Dermis microvascular lymphatic vessel endothelial cell (primary cell): Measurements from ENCODE around the gene SKP1. TPM values are rescaled to one million over a fixed set of nuclear protein-coding genes. Genes with fewer than 3 reads are reported as not detected.

Source experiments
- DNase-seq, 2 donors: peaks; one replicate each; pipeline versions ENCODE4 v3.0.0 to v3.0.0-alpha.2; 2010; ENCODE audit warnings: low read depth in 2 of 2
- total RNA-seq: library from RNA; depleted of rRNA; stranded (reverse); fragments of >200 nt; gene quantifications from 2 replicates; pipeline ENCODE4 v1.2.1, GENCODE V29; 2014

The SKP1 gene
- total RNA-seq, 1 donor from 2014 or later = 134 TPM

DNA sequence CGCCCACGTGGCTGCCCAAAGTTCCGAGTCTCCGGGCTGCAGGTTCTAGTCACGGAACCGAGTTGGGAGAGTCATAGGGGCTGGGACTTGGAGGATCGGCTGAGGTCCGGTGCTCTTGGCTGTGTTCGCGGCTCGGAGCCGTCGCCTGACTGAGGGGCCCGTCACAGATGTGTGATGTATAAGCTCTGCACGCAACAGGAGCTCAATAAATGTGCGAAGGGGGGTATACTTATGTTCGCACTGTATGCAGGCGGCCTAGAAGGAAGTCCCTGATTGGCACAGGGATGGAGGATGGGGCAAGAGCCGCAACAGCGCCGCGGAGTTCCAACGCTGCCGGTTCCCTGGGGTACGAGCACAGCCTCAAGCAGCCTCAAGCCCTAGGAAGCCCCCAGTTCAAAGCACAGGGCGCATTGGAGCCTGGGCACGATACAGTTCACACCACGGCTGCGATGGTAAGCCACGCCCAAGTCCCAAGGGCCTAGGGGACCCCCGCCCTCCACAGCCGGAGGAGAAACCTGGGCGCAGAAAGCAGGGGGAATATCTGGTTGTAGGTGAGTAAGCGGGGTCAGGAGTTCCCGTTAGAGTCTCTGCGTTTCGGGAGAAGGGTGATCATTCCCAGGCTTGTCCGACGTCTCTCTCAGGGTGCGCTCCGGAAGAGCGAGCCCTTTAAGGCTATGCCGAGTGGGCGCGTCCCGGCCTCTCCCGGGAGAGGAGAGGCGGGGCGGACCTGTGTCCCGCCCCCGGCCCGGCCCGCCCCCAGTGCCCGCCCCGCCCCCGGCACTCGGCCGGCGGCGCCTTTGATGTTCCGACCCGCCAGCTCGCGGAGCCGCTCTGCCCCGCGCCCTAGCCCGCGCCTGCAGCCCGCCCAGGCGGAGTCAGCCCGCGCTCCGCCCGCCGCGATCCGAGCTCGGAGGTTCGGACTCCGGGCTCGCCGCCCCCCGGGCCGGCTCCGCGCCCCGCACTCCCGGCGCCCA lies 62.6 kb downstream of the SKP1 start, which contains the start of gene TCF7:
Gene TCF7 (plus strand): TSS at position 780 of the 974 bp plus-strand sequence. CDS start 226 bp downstream, outside the sequence.
- DNase-seq = peak; percentile 18 to 81

DNA sequence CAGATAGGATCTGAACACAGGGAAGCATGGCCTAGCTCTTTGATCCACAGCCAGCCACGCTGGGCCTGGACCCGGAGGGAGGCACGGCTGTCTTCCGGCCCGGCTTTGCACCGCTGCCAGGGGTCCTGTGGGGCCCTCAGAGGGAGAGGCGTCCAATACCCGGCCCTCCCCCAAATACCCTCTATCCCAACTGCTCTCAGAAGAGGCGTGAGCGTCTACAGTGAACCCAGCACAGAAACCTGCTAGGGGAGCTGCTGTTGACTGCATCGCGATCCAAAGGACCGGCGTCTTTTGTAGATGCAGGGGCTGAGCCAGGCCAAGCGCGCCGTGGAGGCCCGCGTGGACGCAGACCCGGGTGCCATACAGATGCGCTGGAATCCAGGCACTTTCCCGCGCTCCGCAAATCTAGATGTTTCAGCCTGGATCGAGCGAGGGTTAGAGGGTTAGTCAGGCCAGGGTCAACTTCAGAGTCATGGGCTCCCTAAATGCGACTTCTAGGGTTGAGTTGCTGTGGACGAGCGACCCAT lies 63.3 kb downstream of the SKP1 start:
- DNase-seq = no peak

DNA sequence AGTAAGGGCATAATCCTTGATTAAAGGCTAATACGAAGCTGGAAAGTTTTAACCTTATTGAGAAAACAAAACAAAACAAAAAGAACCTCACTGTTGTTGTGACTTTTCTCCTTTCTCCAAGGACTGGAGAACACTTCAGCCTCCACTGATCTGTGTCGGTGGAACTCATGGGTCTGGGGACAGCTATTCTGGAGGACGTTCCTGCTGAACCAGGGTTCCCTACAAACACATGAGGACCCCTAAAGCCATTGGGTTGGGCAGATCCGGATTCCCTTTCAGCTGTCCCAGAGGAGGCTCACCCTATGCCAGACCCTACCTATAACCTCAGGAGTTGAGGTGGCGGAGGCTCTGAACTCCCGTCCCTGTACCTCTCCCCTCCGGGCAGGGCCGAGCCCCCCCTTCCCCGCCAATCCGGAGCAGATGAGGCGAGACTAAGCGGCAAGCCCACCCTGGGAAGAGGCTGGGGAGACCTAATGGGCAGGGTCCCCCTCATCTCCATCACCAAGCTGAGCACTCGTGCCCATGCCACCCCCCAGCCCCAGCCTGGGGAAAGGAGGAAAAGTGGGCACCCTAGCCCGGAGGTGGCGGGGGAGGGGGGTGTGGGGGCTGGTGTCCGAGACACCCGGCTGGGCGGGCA lies 63.9 kb downstream of the SKP1 start:
- no peak for DNase-seq

DNA sequence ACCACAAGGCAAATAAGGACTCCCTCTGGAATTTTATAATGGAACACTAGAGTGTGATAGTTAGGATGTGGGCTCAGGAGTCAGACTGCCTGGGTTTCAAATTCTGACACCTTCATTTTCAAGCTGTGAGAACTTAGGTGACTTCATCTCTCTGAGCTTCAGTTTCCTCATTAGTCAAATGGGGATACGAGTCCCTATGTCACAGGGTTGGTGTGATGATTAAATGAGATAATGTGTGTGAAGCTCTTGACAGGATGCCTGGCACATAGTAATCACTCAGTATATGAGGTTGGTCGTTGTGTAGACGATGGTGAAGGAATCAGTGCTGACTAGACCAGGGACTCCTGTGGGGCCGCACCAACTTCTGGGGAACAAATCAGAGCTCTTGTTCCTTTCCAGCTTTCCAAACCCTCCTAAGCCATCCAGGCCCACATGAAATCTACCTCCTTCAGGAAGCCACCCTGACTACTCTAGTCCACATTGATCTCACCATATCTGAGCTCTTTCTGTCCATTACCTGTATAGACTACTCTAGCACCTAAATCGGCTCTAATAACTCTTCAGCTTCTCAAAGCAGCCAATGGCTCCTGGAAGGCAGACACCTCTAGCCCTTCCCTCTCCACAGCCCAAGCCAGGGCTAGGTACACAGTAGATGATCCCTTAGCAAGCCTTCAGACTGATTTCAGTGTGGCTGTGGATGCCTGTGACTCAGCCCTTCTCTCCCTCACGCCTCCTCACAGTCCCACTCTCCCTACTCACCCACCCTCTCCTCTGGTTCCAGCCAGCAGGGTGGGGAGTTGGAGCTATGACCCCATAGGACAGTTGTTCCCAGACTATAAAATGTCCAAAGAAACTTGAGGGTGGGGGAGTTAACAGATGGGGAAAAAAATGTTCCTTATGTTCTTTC lies 64.8 kb downstream of the SKP1 start:
- DNase-seq = no peak

DNA sequence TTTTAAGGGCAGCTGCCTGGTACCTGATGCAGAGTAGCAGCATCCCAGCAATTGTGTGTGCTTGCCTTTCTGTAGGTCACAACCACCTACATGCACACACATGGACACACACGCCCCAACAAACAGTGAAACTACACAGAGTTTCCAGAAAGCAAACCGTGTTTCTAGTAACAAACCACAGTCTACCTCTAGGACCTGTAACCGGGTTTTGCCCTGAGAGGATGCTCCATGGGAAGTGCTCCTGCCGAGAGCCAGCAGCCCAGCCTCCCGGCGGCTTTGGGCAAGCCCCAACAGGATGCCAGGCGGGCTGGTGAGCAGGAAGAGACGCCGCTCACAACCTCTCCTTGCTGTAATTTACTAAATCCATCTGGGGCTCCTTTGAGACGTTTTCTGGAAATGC lies 66.4 kb downstream of the SKP1 start:
- DNase-seq = no peak

DNA sequence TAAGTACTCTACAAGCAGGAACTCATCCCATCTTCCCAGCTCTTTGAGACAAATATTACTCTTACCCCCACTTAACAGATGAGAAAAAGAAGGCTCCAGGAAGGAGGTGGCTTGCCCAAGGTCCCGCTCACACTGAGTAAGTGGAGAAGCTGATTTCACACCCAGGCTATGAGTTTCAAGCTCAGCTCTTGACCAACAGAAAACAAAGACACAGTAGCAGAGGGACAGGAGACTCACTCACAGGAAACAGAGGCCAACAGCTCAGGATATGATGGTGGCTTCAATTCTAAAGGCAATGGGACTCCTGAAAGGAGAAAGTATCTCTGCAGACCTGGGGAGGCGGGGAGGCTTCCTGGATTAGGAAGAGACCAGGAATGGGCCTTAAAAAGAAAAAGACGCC lies 69.0 kb downstream of the SKP1 start:
- DNase-seq = no peak

DNA sequence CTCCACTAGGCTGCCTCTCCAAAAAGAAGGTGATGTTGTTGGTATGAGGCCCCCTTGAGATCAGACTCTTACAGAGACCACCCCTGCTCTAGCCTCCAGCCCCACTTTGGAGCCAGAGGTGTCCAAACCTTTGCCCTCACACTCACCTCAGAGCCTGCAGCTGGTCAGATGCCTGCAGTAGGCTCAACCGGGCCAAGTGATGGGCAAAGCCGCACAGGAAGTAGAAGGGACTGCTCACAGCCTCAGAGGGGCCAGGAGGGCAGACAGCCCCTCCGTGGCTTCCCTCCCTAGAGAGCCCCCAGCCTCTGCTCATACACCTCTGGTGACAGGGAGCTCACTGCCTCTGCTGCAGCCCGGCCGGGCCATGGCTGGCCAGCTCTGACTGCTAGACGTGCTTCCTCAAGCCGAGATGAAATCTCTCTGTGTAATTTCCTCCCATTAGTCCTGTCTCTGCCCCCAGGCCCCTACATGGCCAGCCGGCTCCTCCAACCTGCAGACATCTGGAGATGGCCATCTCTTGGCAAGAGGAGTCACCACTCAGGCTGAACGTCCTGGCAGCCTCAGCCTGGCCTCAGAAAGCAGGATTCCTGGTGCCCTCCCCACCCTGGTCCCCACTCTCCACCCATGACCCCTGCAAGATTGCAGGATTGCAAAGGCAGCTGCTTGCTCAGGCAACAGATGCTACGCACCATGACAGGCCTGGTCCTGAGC lies 69.6 kb downstream of the SKP1 start:
- DNase-seq = no peak

DNA sequence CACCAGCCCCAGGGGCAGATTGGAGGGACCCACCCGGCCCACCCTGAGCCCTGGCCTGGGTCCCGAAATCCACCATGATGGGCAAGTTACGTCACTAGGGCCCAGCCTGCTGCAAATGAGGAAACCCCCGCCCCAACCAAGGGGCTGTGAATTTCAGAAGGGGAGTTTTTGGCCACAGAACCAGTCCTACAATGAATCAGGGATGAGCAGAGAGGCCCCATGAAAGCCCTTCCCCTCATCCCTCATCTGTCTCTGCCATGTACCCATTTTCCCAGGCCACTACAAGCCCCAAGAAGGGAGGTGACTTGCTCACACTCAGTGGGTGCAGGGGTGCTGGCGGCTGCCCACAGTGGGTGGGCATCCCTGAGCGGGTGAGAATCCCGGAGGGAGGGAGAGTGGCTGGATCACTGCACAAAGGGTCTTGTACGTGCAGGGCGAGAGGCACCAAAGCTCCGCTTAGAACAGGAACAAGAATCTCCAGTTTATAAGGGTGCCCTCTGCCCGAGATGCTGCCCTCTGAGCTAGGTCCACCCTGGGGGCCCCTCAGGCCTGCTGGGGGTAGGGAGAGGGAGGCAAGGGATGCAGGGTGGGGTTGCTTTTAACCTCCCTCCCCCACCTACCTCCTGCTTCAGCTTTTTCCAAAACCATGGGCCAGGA lies 72.6 kb downstream of the SKP1 start:
- DNase-seq = no peak

DNA sequence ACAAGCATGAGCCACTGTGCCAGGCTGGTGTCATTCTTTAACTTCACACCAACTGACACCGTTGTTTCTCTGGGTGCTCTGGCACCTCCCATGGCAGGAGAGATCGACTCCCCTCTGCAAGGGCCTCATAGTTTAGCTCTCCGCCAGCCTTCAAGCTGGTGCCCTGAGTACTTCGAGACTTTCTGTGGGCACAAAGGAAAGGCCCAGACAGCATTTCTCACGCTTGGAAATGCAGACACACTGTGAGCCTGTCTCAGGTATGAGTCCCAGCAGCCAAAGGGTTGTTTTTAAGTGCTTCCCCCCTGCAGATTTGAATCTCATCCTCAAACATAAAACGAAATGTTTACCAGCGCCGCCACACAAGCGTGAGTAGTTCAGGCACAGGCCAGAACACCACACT lies 73.4 kb downstream of the SKP1 start:
- DNase-seq = no peak

DNA sequence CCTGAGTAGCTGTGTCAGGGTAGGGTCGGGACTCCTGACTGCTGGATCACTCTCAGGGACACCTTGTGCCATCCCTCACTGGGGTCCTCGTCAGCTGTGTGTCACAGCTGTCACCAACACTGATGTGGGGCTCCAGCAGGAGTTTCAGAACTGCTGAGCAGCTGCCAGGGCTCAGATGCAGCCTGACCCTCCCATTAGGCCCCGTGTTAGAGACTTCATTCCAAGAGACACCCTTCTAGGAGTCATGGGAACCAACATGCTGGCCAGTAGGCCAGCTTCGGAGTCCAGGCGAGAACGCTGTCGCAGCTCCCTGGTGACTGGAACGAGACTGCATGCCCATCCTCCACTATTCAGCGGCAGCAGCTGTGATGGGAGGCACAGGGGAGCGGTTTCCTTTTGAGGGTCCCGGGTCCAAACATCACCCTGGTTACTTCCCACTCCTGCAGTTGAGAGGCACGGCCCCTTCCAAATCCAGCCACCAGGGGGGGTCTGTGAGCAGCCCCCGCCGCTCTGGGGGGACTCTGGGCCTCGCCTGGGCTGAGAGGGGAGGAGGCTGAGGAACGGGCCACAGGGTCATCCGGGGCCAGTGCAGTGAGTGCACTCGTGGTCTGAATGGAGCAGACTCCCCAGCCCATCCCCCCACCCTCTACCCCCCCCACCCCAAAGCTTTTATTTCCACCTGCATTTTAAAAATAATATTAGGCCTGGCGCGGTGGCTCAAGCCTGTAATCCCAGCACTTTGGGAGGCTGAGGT lies 74.9 kb downstream of the SKP1 start:
- peak in 1 of 2 donors; percentile 42 for DNase-seq

DNA sequence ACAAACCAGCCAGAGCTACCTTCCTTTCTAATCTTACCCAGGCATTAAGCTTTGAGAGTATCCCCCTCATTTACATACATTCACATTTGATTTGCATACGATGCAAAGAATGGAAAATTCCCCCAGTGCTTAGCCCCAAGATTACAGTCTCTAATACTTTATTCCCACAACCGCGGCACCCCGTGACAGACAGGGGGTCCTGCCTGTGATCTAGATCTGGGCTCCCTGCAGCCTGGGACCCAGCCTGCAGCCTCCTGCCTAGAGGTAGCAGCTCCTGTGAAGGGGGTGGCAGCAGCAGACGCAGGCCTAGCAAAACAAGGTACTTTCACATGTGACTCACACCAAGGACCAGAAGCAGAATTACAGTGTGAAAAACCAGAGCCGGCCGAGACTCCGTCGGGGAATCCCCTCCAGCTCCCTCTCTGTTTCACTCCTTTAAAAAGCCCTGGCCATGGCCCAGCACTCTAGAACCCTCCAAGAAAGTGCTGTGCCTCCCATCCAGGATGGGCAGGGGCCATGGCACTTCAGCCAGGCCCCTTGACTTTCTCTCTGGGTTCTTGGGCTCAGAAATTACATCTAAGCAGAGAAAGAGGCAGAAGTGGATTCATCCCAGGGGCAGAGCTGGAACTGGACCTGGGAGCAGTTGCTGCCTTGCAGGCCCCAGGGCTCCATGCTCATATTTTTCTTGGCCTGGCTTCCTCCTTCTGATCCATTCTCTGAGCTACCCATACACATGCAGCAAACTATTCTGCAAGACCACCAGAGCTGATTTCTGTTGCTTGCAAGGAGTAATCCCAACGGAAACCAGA lies 76.3 kb downstream of the SKP1 start:
- peak in 1 of 2 donors; percentile 42 for DNase-seq

DNA sequence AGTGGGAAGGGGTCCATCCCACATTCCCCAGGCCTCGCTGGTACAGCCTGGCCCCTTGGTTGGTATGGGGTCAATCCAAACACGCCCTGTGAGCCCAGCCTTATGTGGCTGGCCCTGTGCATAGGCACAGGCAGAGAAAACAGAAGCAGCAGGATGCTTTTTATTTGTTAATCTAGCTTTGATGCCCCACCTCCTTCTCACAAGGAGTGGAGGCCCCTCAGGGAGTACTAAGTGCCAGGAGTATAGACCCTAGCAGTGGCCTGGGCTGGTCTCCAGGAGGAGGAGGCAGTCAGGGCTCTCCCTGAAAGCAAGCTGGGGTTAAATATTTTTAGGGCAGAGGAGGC lies 76.8 kb downstream of the SKP1 start:
- DNase-seq = no peak

DNA sequence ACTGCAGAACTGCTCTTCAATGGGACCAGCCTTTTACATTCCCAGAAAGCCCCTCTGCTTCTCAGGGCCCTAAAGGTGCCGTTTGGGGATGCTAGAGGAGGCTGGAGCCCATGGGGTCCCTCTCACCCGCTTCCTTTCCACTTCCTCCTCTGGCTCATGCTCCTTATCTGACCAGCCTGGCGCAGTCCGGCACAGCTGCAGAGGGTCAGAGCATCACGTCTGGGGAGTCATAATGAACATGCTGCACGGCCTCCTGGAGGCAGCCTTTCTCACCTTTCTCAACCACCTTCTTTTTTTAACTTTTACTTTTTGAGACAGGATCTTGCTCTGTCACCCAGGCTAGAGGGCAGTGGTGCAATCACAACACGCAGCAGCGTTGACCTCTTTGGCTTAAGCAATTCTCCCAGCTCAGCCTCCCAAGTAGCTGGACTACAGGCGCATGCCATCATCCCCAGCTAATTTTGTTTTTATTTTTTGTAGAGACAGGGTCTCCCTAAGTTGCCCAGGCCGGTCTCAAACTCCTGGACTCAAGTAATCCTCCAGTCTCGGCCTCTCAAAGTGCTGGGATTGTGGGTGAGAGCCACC lies 77.4 kb downstream of the SKP1 start:
- no peak for DNase-seq

Other genes starting within 250 kb of the SKP1 start
- gene C5orf15, start 208.3 kb downstream of the SKP1 start, total RNA-seq = 23.0 and 28.3 TPM in 2 replicates
- gene VDAC1, start 172.0 kb downstream of the SKP1 start, total RNA-seq = 252 and 281 TPM in 2 replicates
- gene TCF7, start 62.3 kb downstream of the SKP1 start, total RNA-seq = 0.13 and 0.25 TPM in 2 replicates
- 43.5 and 49.6 TPM in 2 replicates for gene PPP2CA, start 49.1 kb upstream of the SKP1 start, total RNA-seq
- 0.25 and 0.26 TPM in 2 replicates for gene CDKL3, start 190.2 kb upstream of the SKP1 start, total RNA-seq
- gene UBE2B, start 194.6 kb upstream of the SKP1 start, total RNA-seq = 17.2 and 21.6 TPM in 2 replicates
- 28.3 and 45.7 TPM in 2 replicates for gene CDKN2AIPNL, start 234.9 kb upstream of the SKP1 start, total RNA-seq